ENCODE results near the gene P2RY1. TPM values are rescaled to one million over a fixed set of nuclear protein-coding genes. Genes with fewer than 3 reads are reported as not detected.

Gene P2RY1
- polyA plus RNA-seq, 1 experiment = 0.09 TPM

DNA sequence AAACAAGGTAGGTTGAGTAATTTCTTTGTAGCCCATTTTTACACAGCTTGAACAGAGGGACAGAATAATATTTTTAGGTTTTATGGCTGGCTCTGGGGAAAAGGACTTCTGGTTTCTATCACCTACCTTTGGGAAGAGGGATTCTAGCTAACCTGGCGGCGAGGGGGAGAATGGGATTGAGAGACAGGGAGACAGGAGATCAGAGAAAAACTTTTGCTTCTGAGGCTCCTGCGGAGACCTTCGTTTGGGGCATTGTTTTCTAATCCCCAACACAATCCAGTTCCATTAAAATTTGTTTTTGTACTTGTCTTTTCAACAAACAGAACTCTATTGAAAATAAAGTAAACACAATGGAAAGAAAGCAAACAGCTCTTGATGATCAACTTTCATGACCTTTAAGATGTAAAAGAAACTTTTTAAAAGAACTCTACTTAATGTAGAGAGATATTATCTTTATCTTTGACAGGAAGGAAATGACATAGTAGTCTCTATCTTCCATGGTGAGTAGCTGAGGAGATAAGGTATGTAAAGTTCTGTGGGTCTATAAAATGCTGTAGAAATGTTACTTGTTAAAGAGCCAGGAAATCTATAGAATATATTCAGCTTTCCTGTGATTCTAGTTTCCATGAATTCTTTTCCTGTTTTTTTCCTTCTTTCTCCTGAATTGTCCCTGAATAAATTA is 37.0 kb upstream of the P2RY1 start:
- no peaks in the 10 kb centered on the region for H3K9me3 ChIP-seq (ENCODE audit: control insufficient read depth, insufficient read depth, low read length)
- no peaks in the 10 kb centered on the region for H3K27me3 ChIP-seq (ENCODE audit: control insufficient read depth, insufficient read depth, low read length)
- no peak overlapping the region for H3K27ac ChIP-seq (ENCODE audit: low read depth, low read length)
- no peak overlapping the region for H3K4me3 ChIP-seq (ENCODE audit: low read depth, low read length)
- DNase-seq (ENCODE audit: low read depth, low spot score) = no peak
- CTCF ChIA-PET = no interaction called here
- TF ChIP-seq, protein P1, sequence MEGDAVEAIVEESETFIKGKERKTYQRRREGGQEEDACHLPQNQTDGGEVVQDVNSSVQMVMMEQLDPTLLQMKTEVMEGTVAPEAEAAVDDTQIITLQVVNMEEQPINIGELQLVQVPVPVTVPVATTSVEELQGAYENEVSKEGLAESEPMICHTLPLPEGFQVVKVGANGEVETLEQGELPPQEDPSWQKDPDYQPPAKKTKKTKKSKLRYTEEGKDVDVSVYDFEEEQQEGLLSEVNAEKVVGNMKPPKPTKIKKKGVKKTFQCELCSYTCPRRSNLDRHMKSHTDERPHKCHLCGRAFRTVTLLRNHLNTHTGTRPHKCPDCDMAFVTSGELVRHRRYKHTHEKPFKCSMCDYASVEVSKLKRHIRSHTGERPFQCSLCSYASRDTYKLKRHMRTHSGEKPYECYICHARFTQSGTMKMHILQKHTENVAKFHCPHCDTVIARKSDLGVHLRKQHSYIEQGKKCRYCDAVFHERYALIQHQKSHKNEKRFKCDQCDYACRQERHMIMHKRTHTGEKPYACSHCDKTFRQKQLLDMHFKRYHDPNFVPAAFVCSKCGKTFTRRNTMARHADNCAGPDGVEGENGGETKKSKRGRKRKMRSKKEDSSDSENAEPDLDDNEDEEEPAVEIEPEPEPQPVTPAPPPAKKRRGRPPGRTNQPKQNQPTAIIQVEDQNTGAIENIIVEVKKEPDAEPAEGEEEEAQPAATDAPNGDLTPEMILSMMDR (IDR thresholded peaks at IDR 0.05; ENCODE audit: low read depth, low read length) = no peak
- POLR2A ChIA-PET = no interaction called here

DNA sequence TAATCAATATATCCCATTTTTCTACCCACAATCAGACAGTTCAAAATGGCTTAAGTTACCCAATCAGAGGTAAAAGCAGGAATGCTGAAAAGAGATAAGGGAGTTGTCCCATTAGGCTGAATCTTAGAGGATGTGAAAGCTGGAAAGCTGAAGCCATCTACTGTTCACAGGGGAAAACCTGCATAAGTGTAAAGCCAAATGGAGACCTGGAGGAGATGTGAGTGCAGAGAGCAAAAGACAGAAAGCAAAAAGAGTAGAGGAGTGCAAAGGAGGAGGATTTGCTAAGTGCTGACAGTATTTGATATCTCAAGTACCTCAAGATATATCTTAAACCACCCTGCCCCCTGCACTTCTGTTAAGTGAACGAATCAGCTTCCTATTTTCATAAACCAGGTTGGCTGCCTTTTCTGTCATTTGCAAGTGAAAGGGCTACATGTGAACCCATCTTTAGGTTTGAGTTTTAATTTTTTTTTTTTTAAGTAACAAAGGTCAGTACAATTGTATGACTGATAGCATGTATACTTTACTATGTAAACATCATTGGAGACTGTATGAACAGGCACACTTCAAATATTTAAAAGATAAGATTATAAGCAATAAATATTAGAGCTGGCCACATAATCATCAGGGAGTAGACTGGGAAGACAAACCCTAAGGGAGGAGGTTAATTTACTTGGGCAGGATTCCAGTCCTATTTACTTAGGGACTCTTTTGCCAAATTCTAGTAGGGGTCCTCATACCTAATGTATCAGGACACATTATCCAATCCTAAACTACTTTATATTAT is 22.8 kb upstream of the P2RY1 start:
- ChIA-PET CTCF (no interaction called here), POLR2A (no interaction called here)
- TF ChIP-seq, protein P1 (IDR thresholded peaks at IDR 0.05; ENCODE audit: low read depth, low read length) = no peak

DNA sequence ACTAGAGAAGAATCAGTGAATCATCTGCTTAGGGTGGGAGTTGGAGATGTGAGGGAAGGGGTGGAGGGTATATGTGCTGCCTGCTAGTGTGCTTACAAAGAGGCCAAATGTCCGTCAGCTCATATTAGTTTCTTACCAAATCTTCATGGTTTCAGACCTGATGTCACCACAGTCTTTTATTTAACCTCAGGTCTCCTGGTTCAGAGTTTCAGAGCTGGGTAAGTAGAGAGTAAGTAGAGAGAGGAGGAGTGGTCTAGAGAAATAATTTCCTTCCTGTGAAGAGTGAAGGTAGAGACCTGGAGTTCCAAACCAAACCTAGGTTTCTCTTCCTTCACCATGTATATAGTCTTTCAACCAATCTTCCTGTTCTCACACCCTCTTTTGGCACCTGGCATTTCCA is 17.5 kb upstream of the P2RY1 start:
- TF ChIP-seq, protein P1 (IDR thresholded peaks at IDR 0.05; ENCODE audit: low read depth, low read length) = no peak
- Histone ChIP-seq H3K9me3 (ENCODE audit: control insufficient read depth, insufficient read depth, low read length) (no peaks in the 10 kb centered on the region), H3K4me3 (ENCODE audit: low read depth, low read length) (no peak overlapping the region), H3K27ac (ENCODE audit: low read depth, low read length) (no peak overlapping the region), H3K27me3 (ENCODE audit: control insufficient read depth, insufficient read depth, low read length) (no peaks in the 10 kb centered on the region)
- no peak for DNase-seq (ENCODE audit: low read depth, low spot score)
- CTCF ChIA-PET = no interaction called here
- POLR2A ChIA-PET = no interaction called here

More for the DNA sequence above, 22.8 kb upstream of the P2RY1 start:
- H3K27me3 ChIP-seq (ENCODE audit: control insufficient read depth, insufficient read depth, low read length) = no peaks in the 10 kb centered on the region
- no peak overlapping the region for H3K4me3 ChIP-seq (ENCODE audit: low read depth, low read length)
- DNase-seq (ENCODE audit: low read depth, low spot score) = no peak
- no peak overlapping the region for H3K27ac ChIP-seq (ENCODE audit: low read depth, low read length)
- H3K9me3 ChIP-seq (ENCODE audit: control insufficient read depth, insufficient read depth, low read length) = no peaks in the 10 kb centered on the region

DNA sequence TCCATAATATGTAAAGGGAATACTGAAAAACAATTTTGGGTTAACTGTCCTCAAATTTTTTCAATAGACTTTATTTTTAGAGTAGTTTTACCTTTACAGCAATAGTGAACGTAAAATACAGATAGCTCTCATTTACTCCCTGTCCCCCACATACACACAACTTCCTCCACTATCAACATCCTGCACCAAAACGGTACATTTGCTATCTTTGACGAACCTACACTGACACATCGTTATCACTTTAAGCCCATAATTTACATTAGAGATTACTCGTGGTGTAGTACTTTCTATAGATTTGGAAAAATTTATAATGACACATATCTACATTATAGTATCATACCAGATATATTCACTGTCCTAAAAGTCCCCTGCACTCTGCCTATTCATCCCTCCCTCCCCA is 16.9 kb upstream of the P2RY1 start:
- CTCF ChIA-PET = no interaction called here
- Histone ChIP-seq H3K27me3 (ENCODE audit: control insufficient read depth, insufficient read depth, low read length) (no peaks in the 10 kb centered on the region), H3K4me3 (ENCODE audit: low read depth, low read length) (no peak overlapping the region), H3K27ac (ENCODE audit: low read depth, low read length) (no peak overlapping the region), H3K9me3 (ENCODE audit: control insufficient read depth, insufficient read depth, low read length) (no peaks in the 10 kb centered on the region)
- no peak for DNase-seq (ENCODE audit: low read depth, low spot score)
- TF ChIP-seq, protein P1 (IDR thresholded peaks at IDR 0.05; ENCODE audit: low read depth, low read length) = no peak
- POLR2A ChIA-PET = no interaction called here

DNA sequence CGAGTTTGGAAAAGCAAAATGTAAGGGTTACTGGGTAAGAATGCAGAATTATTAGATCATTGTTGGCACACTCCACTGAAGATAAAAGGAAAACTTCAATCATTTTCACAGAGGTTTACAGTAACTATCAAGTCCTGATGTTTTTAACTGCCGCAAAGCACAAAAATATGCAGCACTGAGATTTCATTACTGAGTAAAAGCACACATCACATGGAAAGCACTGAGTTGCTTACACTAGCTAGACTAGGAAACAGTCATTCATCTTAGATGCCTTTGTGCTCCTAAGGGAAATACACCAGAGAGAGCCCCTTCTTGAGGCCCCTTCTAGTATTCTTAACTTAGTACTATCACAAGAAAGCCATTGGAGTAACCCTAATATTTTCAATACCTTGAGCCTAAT is 11.8 kb upstream of the P2RY1 start:
- no peak for DNase-seq (ENCODE audit: low read depth, low spot score)
- no peaks in the 10 kb centered on the region for H3K9me3 ChIP-seq (ENCODE audit: control insufficient read depth, insufficient read depth, low read length)
- TF ChIP-seq, protein P1 (IDR thresholded peaks at IDR 0.05; ENCODE audit: low read depth, low read length) = no peak
- no peaks in the 10 kb centered on the region for H3K27me3 ChIP-seq (ENCODE audit: control insufficient read depth, insufficient read depth, low read length)
- ChIA-PET CTCF (no interaction called here), POLR2A (no interaction called here)
- H3K27ac ChIP-seq (ENCODE audit: low read depth, low read length) = no peak overlapping the region
- H3K4me3 ChIP-seq (ENCODE audit: low read depth, low read length) = no peak overlapping the region
